ENCODE measurements around the gene GALNT17. TPM values are rescaled to one million over a fixed set of nuclear protein-coding genes. Genes with fewer than 3 reads are reported as not detected.

The GALNT17 gene
- total RNA-seq, 1 experiment from 2014 or later: not detected

DNA sequence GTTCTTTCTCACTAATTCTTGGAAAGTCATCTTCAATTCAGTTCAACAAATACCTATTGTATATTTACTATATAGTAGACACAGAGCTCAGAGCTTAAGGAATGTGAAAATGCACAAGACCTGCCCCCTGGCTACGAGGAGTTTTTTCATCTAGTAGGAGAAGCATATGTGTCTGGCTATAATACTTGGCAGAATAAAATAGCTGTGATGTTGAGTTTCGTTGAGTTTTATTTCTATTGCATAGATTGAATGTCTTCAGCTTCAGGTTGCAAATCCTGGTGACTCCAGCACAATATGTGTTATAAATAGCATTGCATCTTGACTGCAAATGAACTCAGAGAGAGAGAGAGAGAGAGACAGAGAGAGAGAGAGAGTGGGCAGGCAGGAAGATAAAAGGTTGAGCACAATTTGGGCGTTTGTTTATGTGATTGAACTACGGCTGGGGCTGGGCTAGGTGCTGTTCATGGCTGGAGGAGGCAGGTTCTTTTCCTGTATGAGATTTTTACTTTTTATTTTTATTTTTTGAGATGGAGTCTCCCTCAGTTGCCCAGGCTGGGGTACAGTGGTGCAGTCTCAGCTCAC is 229.6 kb downstream of the GALNT17 start:
- no peaks in the 10 kb centered on the region for H3K9me3 ChIP-seq (ENCODE audit: control insufficient read depth, insufficient read depth, low read depth, low read length)

DNA sequence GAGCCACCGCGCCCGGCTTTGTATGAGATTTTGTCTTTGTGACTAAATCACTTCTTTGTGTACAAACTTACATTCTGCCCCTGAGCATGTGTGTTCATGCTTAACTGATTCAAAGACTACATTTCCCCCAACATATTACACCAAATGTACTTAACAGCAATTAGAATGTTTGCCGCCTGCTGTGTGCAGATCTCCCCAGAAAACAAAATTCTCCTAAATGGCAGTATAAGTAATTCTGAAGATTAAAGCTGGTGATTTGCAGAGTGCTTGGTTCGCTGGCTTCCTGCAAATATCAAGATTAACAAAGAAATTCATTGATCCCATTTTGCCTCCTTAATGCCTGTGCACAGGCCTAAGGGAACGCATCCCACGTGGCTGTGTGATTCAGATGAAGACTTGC is 230.3 kb downstream of the GALNT17 start:
- DNase-seq (ENCODE audit: low read depth, low spot score) (no peak), ATAC-seq (no peak)
- no peaks in the 10 kb centered on the region for H3K9me3 ChIP-seq (ENCODE audit: control insufficient read depth, insufficient read depth, low read depth, low read length)
- H3K36me3 ChIP-seq (ENCODE audit: control insufficient read depth, insufficient read depth, low read length): no peaks in the 10 kb centered on the region
- BruUV-seq (replicated peaks): no TSS peak
- no peaks in the 10 kb centered on the region for H3K27me3 ChIP-seq (ENCODE audit: control insufficient read depth, insufficient read depth, low read length)
- ChIA-PET CTCF (no interaction called here), POLR2A (no interaction called here)
- H3K4me3 ChIP-seq (ENCODE audit: low read depth in 2 of 2, low read length in 2 of 2): no peak overlapping the region
- TF ChIP-seq POLR2AphosphoS5 (IDR thresholded peaks at IDR 0.05; ENCODE audit: low read depth, low read length) (no peak), SIN3A (IDR thresholded peaks at IDR 0.05; ENCODE audit: borderline replicate concordance, insufficient read depth, low read depth, low read length) (no peak), TCF7L2 (IDR thresholded peaks at IDR 0.05; ENCODE audit: low read depth, low read length) (no peak)
- TF ChIP-seq, protein P1, sequence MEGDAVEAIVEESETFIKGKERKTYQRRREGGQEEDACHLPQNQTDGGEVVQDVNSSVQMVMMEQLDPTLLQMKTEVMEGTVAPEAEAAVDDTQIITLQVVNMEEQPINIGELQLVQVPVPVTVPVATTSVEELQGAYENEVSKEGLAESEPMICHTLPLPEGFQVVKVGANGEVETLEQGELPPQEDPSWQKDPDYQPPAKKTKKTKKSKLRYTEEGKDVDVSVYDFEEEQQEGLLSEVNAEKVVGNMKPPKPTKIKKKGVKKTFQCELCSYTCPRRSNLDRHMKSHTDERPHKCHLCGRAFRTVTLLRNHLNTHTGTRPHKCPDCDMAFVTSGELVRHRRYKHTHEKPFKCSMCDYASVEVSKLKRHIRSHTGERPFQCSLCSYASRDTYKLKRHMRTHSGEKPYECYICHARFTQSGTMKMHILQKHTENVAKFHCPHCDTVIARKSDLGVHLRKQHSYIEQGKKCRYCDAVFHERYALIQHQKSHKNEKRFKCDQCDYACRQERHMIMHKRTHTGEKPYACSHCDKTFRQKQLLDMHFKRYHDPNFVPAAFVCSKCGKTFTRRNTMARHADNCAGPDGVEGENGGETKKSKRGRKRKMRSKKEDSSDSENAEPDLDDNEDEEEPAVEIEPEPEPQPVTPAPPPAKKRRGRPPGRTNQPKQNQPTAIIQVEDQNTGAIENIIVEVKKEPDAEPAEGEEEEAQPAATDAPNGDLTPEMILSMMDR (IDR thresholded peaks at IDR 0.05): no peak
- TF ChIP-seq, protein P2, sequence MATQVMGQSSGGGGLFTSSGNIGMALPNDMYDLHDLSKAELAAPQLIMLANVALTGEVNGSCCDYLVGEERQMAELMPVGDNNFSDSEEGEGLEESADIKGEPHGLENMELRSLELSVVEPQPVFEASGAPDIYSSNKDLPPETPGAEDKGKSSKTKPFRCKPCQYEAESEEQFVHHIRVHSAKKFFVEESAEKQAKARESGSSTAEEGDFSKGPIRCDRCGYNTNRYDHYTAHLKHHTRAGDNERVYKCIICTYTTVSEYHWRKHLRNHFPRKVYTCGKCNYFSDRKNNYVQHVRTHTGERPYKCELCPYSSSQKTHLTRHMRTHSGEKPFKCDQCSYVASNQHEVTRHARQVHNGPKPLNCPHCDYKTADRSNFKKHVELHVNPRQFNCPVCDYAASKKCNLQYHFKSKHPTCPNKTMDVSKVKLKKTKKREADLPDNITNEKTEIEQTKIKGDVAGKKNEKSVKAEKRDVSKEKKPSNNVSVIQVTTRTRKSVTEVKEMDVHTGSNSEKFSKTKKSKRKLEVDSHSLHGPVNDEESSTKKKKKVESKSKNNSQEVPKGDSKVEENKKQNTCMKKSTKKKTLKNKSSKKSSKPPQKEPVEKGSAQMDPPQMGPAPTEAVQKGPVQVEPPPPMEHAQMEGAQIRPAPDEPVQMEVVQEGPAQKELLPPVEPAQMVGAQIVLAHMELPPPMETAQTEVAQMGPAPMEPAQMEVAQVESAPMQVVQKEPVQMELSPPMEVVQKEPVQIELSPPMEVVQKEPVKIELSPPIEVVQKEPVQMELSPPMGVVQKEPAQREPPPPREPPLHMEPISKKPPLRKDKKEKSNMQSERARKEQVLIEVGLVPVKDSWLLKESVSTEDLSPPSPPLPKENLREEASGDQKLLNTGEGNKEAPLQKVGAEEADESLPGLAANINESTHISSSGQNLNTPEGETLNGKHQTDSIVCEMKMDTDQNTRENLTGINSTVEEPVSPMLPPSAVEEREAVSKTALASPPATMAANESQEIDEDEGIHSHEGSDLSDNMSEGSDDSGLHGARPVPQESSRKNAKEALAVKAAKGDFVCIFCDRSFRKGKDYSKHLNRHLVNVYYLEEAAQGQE (IDR thresholded peaks at IDR 0.05; ENCODE audit: insufficient read depth in 1 of 2, low read depth in 2 of 2, low read length in 1 of 2): no peak
- intact Hi-C loops (cut with micrococcal nuclease; ENCODE audit: unreplicated experiment) (loop anchor here (10.0 kb wide), 1 partner anchor 57 kb away; no protein-coding TSS in a partner anchor), in situ Hi-C loops (cut with HindIII; ENCODE audit: low pct_unique_long_range_greater_than_20kb, low sequenced_read_pairs) (no loop called here)
- no peaks in the 10 kb centered on the region for H3K4me1 ChIP-seq (ENCODE audit: control insufficient read depth, insufficient read depth, low read length)
- no peak overlapping the region for H3K27ac ChIP-seq (ENCODE audit: low read length)

More for the DNA sequence above, 229.6 kb downstream of the GALNT17 start:
- H3K4me1 ChIP-seq (ENCODE audit: control insufficient read depth, insufficient read depth, low read length): no peaks in the 10 kb centered on the region
- no peaks in the 10 kb centered on the region for H3K27me3 ChIP-seq (ENCODE audit: control insufficient read depth, insufficient read depth, low read length)
- DNase-seq (ENCODE audit: low read depth, low spot score) (no peak), ATAC-seq (no peak)
- no peaks in the 10 kb centered on the region for H3K36me3 ChIP-seq (ENCODE audit: control insufficient read depth, insufficient read depth, low read length)
- no TSS peak for BruUV-seq (replicated peaks)
- H3K4me3 ChIP-seq (ENCODE audit: low read depth in 2 of 2, low read length in 2 of 2): no peak overlapping the region
- TF ChIP-seq POLR2AphosphoS5 (IDR thresholded peaks at IDR 0.05; ENCODE audit: low read depth, low read length): no peak
- no peak for TF ChIP-seq SIN3A (IDR thresholded peaks at IDR 0.05; ENCODE audit: borderline replicate concordance, insufficient read depth, low read depth, low read length)
- TF ChIP-seq, protein P2 (IDR thresholded peaks at IDR 0.05; ENCODE audit: insufficient read depth in 1 of 2, low read depth in 2 of 2, low read length in 1 of 2): no peak
- TF ChIP-seq, protein P1 (IDR thresholded peaks at IDR 0.05): no peak
- TF ChIP-seq TCF7L2 (IDR thresholded peaks at IDR 0.05; ENCODE audit: low read depth, low read length): no peak
- ChIA-PET POLR2A (no interaction called here), CTCF (interaction anchor here (0.5 kb wide), 1 partner anchor 16 kb away, joined by 5 read pairs; no protein-coding TSS in a partner anchor)
- intact Hi-C loops (cut with micrococcal nuclease; ENCODE audit: unreplicated experiment) (loop anchor here (10.0 kb wide), 1 partner anchor 57 kb away; no protein-coding TSS in a partner anchor), in situ Hi-C loops (cut with HindIII; ENCODE audit: low pct_unique_long_range_greater_than_20kb, low sequenced_read_pairs) (no loop called here)
- no peak overlapping the region for H3K27ac ChIP-seq (ENCODE audit: low read length)
